Fibroblast of peridontal ligament (primary cell): ENCODE results near the gene SCUBE1.

Experiments
- DNase-seq: peaks from one replicate; pipeline ENCODE4 v3.0.0-alpha.2; 2010; ENCODE audit errors: extremely low read depth

The SCUBE1 gene

DNA sequence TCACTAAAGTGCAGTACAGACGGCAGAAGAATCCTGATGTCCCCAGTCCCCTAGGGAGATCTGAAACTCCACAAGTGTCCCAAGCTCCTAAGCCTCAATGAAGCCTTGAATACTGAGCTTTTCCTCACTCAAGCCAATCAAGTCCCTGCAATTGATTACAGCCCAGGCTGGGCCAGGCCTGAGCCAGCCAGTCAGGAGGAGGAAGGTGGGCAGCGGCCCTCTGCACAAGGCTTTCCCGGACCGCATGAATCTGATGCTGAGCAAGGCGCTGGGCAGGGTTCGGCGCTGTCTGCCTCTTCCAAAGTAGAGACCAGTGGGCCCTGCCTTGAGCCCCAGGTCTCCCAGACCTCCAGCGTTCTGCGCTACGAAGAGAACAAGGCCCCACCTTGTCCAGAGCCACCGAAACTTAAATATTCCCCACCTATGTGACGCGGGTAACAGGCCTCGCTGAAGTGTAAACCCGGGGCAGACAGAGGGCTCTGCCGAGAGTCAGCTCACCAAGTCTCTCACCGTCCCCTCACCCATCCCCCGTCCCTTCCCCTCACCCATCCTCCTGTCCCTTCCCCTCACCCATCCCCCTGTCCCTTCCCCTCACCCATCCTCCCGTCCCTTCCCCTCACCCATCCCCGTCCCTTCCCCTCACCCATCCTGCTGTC, 63.2 kb downstream of the SCUBE1 start:
- no peak for DNase-seq

DNA sequence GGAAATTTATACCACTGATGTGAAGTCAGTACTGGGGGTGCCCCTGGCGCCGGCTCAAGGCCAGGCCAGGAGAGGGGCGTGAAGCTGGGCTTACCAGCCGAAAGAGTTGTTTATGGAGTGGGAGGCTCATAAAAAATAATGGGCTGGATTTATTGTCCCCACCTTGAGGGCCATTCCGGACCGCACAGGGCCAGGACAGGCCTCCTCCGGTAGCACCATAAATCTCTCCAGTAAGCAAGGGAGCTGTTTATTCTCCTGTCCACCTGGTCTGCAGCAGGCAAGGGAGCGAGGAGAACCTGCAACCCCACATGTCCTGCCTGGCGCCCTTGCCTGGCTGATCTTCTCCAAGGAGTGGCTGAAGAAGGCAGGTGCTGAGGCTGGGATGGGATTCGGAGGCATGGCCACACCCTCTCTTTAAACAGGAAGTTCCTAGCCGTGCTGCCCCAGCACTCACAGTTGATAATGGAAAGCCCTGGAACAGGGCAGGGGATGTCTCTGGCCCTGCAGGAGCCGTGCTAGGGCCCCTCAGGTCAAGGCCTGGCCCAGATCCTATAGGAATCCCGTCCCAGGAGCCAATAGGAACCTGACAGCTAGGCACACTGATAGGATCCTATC, 65.1 kb downstream of the SCUBE1 start:
- DNase-seq = no peak

DNA sequence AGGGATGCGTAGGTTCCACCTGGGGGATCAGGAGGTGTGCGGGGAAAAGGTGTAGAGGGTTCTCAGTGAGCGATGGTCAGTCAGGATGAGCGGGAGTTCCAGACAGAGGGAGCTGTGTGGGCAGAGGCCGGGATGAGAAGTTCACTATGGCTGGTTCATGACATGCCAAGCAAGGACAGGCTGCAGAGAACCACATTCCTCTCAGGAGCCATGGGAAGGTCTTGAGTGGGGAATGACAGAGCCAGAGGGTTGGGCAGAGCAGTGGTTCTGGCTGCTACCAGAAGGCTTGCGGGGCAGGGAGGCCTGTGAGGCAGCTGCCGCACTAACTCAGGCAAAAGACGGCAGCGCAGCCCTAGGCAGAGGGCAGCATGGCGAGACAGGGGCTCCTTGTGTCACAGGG, 66.1 kb downstream of the SCUBE1 start:
- DNase-seq = no peak

DNA sequence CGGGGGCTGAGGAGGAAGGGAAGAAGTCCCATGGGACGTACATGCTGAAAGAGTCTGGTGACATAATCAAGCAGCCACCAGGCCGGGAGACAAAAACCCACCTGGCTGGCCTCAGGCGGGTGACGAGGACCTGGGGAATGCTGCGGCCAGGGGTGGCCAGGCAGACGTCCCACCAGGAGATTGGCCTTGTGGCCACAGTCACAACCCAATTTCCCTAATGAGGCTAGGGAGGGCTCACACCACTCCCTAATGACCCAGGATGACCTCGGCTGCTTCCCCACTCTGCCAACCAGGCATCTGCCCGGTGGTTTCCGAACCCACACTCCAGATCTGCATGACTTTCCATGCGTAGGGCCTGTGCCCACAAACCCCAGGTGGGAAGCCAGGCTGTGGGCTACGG, 66.9 kb downstream of the SCUBE1 start:
- no peak for DNase-seq

DNA sequence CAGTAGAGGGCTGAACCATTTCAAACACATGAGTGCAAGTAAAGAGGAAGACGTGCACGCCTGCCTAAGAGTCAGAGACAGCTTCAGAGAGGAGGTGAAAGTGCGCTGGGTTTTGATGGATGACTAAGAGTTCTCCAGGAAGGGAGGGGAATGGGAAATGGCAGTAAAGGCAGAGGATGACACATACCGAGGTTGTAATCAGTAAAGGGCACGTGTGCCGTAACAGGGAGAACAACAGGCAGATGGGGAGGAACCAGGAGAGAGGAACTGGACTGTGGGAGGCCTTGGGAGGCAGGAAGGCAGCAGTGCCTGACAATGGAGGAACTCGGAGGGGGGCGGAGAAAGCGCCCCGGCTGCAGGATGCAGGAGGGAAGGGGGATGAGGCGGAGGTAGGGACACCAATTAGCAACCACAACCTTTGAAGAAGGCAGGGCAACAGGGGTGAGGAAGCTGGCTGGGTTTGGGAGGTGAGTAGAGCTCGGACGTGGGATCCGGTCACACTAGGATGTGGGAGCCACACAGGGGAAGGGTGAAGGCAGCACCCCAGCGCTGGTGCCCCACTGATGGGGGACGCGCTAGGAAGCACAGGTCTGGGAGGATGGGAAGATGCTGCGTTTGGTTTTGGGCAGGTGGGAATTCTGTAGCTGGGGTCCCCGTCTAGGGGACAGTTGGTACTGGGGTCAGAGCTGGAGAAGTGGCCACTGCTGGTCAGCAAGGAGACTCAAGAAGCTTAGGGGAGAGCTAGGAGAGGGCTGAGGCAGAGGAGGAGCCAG, 67.4 kb downstream of the SCUBE1 start:
- DNase-seq = no peak

DNA sequence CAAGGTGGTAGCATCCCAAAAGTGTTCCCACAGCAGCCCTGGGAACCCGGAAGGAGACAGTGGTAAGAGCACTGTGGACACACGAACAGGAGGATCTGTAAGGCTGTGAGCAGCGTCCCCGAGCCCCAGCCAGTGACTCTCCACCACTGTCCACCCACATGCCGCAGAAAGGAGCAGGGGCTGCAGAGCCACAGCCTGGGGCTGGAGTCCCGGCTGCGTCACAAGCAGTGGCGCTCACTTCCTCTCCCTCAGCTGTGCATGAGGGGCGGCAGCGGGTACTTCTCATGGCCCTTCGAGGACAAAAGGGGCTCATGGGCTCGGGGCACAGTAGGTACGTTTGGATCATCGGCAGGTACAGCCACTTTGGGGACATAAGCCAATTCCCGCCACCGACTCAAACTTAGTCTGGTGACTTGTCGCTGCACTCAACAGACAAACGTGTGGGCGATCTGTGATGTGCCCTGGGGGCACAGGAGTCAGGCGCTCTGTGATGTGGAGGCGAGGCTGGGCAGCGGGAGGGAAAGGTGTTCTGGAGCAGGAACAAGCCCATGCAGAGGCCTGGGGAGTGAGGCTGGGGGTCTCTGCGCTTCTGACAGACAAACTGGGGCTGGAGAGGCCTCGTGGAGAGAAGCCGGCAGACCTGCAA, 68.5 kb downstream of the SCUBE1 start:
- DNase-seq = no peak

DNA sequence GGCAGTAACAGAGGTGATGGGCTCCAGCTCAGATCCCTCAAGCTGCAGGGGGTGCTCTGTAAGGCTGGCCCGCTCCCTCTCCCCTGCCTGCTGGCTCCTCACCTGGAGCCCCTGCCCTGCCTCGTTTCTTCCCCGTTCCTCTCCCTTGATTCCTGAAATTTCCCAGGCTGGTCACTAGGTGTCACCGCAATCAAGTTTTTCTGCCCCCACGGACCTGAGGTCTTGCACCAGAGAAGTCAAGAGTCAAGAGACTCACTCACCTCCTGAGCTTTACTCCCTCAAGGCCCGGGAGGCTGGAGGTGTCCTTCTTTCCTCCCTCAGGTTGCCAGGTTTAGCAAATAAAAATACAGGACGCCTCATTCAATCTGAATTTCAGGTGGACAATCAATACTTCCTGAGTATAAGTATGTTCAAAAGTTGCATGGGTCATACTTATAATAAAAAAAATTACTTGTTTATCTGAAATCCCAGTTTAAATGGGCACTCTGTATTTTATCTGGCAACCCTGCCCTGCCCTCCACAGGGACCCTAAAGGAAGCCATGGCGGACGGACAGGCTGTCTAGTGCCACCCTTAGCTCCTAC, 69.2 kb downstream of the SCUBE1 start:
- peak; percentile 55 for DNase-seq

DNA sequence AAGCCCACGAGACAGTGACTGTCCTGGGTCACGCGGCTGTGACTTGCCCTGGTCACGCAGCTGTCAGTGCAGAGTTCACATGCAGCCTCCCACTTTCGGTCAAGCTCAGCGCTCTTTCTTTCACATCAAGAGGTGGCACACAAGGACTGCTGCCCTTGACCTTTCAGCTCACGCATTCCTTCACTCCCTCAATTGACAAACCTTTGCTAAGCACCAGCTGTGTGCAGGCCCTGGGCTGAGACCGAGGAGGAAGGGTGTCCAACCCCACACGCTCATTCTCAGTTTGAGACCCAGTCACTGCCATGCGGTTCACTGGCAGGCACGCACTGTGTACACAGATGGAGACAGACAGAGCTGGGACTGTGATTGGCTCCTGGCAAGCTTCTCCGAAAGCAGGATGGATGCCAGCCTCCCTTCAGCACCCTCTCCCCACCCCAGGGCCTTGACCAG, 70.3 kb downstream of the SCUBE1 start:
- no peak for DNase-seq

DNA sequence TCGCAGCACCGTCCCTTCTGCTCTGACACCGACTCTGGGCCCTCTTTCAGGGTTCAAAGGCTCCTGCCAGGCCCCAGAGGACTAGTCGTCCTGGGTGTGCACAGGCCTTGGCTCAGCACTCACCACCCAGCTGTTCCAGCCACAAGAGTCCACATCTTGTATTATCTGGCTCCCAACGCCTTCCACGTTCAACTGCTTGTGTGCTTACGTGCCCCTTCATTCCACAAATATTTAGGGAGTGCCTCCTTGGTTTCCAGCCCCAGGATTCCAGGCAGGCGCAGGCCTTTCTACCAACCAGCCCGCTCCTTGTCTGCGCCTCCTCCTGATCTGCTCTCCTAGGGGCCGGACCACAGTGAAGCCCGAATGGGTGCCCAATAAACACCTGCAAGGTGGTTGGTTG, 70.9 kb downstream of the SCUBE1 start:
- DNase-seq = no peak

DNA sequence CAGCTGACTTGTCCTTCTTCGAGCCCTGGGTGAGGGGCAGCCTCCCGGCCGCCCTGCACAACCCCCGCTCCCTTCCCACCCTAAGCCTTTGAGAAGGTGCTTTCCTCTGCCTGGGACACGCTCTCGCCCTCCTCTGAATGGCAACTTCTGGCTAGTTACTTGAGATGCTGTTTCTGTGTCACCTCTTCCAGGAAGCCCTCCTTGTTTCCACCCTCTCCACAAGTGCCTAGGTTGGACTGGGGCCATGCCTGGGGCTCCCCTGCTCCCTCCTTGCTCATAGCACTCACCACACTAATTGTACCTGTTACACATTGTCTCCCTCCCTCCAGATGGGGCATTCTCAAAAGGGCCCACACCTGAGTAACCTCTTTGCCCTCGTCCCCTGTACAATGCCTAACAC, 72.2 kb downstream of the SCUBE1 start:
- no peak for DNase-seq

DNA sequence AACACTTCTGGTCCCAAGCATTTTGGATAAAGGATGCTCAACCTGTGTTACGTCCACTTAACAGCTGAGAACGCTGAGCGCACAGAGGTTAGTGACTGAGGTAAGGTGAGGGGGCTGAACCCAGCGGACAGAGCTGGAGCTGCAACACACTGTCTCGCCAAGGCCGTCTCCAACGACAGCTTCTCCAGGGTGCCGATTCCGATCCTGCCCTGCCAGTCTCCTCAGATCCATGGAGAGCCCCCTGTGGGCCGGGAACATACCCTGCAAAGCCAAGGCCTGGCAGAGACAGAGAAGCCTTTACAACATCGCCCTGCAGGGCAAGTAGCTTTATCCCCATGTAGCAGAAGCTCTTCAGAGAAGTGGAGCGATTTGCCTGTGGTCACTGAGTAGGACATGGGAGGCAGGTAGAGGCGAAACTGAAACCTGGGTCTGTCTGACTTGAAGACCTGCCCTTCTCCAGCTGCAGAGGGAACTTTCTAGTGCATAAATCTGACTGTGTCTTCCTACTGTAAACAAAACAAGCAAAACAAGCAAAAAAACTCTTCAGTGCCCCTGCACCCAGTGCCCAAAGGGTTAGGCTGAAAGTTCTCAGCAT, 72.8 kb downstream of the SCUBE1 start:
- no peak for DNase-seq

DNA sequence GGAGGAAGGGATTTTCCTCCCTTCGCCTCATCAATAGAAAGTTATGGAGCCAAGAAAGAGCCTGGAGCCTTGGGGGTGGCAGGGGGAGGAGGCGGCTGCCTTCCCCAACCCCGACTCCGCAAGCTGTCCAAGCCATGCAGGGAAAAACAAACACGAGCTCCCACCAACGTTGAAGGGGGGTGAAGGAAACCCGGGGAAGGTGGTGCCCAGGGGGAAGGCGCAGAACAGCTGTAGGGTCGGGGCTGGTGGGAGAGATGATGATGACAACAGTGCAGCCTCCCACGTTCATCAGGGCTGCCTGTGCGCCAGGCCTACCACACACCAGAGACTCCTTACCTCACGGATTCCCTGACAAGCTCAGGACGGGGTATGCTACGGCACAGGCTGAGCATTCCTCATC, 73.5 kb downstream of the SCUBE1 start:
- DNase-seq = no peak

DNA sequence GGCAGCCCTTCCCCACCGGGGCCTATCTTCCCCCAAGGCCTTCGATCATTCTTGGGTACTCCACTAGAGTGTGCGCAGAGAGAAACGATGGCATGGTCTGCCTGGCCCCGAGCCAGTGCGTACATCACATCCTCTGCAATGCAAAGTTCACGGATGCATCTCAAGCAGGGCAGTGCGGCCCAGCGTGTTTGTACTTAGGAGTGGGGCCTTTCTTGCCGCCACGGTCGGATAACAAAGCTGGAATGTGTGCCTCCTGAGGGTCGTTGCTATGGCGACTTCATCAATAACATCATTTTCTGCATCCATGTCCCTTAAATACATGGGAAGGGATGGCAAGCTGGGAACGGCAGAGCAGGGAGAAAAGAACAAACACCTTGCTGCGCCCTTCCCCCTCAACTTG, 73.9 kb downstream of the SCUBE1 start:
- DNase-seq = no peak

DNA sequence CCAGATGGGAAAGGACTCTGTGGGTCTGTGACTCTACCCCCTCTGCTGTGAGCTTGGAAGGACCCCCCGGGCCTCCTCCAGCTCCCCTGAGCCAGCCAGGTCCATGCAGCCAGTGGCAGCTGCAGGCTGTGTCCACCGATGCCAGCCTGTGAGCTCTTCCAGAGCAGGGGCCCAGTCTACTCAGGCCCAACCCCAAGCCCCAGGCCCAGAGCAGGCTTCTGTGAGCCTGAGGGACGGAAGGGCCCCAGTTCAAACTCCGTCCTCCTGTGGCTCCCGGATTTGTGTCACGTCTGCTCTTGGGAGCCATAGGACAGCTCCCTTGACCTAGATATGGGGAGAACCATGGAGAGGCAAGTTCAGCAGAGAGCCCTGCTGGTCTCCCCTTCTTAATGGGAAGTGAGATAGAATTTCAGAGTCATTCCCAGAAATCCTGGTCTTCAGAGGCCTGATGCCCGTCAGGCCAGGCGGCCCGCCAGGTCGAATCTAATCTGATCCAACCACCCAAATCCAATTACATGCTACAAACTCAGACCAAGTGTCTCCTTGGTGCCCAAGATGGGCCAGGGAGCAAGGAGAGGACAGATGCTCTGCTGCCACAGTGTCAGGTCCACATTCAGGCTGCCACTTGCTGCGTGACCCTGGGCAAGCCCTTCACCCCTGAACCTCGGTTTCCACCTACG, 75.1 kb downstream of the SCUBE1 start:
- DNase-seq = no peak

DNA sequence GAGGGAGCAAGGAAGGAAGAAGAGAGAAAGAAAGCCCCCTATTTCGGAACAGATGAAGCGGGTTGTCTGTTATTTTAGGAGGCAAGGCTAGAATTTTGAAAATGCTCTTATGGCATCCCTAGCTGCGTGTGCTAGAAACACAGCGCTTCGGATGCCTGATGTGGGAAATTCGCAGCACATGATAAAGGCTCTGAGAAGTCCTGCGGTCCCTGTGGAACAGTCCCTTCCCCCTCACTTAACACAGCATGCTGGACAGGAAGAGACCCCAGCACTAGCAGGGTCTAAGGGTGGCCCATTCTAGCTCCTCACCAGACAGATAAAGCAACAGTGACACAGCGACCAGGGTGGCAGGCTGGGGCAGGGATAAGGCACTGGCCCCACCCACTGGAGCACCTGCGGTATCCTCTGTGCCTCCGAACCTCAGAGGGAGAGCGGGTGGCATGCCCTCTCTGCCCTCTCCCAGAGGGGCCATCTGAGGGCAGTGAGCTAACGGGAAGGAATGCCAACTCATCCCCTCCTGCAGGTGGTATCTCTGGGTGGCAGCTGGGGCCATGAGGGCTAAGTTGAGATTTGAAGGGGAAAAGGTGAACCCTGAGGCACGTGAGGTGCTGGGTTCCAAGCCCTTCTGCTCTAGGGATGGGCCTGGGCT, 75.7 kb downstream of the SCUBE1 start:
- DNase-seq = no peak

DNA sequence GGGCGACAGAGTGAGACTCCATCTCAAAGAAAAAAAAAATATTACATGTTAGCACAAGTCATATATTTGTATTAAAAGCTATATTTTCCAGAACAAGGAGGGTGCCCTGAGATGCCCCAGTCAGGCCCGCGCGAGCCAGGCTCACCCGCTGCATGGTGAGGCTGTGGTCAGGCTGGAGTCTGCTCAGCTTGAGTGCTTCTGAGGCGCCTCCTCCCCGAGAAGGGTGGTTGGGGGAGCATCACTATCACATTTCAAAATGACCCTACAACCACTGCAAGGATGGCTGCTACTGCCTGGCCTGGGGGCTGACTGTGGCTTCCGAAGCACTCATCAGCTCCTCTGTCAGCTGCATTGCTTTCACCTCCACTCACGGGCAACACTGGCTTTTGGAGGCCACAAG, 77.1 kb downstream of the SCUBE1 start:
- DNase-seq = no peak

DNA sequence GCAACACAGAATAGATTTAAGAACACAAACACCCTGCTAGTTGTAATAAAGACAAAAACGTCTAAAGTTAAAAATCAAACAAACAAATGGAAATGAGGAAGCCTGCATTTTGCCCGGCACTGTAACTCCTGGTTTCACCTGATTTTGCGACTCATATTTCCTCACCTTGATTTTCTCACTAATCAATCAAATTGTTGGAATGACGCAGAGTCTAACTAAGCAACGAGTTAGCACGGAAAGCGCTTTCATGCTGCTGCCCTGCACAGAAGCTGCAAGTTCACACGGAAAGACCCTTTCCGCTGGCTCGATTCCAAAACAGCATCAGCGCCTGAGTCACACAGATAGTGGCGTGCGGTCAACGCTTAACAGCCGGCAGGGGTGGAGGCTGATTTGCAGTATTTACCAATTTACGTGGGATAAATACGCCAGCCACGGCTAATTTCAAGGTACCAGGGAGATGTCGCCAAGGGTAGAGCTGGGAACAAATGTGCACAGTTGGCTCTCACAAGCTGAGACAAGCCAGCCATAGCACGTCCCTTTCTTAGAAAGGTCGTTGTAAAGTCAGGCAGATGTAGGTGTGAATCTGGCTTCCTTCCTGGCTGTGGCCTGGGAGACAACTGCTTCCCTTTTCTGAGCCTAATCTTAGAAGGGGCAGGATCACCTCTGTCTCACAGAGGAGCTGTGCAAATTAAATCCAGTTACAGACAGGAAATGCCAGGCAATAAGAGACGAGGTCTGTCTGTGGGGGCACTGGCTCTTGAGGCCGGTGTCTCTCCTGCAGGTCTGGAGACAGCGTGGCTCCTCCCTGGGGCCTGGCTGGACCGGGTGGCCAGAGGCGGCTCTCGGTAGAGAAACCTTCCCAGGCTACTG, 79.3 kb downstream of the SCUBE1 start:
- peak; percentile 39 for DNase-seq

DNA sequence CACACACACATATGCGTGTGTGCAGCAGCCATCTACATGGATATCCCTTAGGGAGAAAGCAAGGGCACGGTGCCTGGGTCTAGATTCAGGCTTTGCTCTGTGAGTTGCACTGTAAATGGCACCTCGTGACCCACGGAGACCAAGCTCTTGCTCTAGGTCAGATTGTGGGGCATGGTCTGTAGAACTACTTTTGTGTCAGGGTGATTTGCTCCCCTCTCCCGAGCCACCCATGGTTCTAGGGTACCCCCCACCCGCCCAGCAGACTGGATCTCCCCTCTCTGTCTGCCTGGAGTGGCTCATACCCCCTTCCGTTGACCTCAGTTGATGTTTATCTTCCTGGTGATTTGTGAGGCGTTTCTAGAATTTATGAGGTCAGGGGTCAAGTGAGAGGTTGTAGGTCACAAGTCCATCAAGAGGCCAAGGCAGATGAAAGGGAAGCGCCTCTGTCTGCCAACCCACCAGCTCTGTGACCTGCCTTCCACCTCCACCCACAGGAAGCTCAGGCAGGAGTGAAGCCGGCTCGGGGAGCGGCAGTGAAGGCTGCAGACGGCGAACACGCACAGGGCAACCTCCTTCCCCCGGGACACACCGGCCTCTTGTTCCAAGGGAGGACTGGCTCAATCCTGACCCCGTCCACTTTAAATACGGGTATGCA, 80.1 kb downstream of the SCUBE1 start:
- no peak for DNase-seq
